Epithelial cell of esophagus (primary cell): ENCODE measurements around the gene XIRP2.
A peak's percentile ranks its signal among the peaks of the same experiment; 100 is the strongest.

Experiments used
- DNase-seq: peaks from one replicate; pipeline ENCODE4 v3.0.0; 2010; ENCODE audit warnings: low read depth
- H3K4me3 ChIP-seq: 2 replicates; pipeline ENCODE4 v1.5.1; 2011; ENCODE audit warnings: mild to moderate bottlenecking, low read length, control low read depth
- CTCF ChIP-seq: IDR thresholded peaks from 2 replicates; pipeline ENCODE4 v1.5.1; 2011; ENCODE audit warnings: low read depth, mild to moderate bottlenecking, low read length, control low read depth, inconsistent platforms; ENCODE audit not compliant: insufficient read depth; ENCODE audit errors: missing control alignments

XIRP2 gene

GRCh38 chr2:166984797-166985196 is 96.5 kb downstream of the XIRP2 start:
- no peak overlapping the region for H3K4me3 ChIP-seq
- DNase-seq: peak; percentile 13
- no peak for TF ChIP-seq CTCF

GRCh38 chr2:166994588-166995336 is 106.5 kb downstream of the XIRP2 start:
- no peak for TF ChIP-seq CTCF
- H3K4me3 ChIP-seq: no peak overlapping the region
- no peak for DNase-seq

- no peak overlapping the region for H3K4me3 ChIP-seq
- no peak for TF ChIP-seq CTCF
- no peak for DNase-seq
Observed at GRCh38 chr2:166996465-166996864, 108.2 kb downstream of the XIRP2 start.

GRCh38 chr2:167001165-167001564 is 112.9 kb downstream of the XIRP2 start:
- TF ChIP-seq CTCF: no peak
- no peak overlapping the region for H3K4me3 ChIP-seq
- DNase-seq: no peak

- no peak for TF ChIP-seq CTCF
- peak; percentile 59 for DNase-seq
- no peak overlapping the region for H3K4me3 ChIP-seq
Observed at GRCh38 chr2:167005096-167005495, 116.8 kb downstream of the XIRP2 start.

GRCh38 chr2:167013227-167013626 is 124.9 kb downstream of the XIRP2 start:
- peak; percentile 7 for DNase-seq
- no peak for TF ChIP-seq CTCF
- no peak overlapping the region for H3K4me3 ChIP-seq

- DNase-seq: no peak
- TF ChIP-seq CTCF: no peak
Observed at GRCh38 chr2:167015806-167016205, 127.5 kb downstream of the XIRP2 start.

More at GRCh38 chr2:167015806-167016205, 127.5 kb downstream of the XIRP2 start:
- H3K4me3 ChIP-seq: no peak overlapping the region
